Bone marrow (tissue), 2 donors: ENCODE data around the gene COQ7.

Experiments used
- DNase-seq, 2 donors: peaks; one replicate each; lab custom pipeline; 2025; lab: John Stamatoyannopoulos, UW

The COQ7 gene

GRCh38 chr16:19067349-19068236 lies at the start of gene COQ7:
COQ7 (plus strand) TSS chr16:19067614; CDS start chr16:19067665, 51 bp downstream.
- DNase-seq = peak; percentile 97 to 99

- DNase-seq = no peak
Measured at GRCh38 chr16:19020689-19021088, 46.7 kb upstream of the COQ7 start.

GRCh38 chr16:19021747-19022146 lies 45.7 kb upstream of the COQ7 start:
- no peak for DNase-seq

GRCh38 chr16:19027416-19027815 lies 40.0 kb upstream of the COQ7 start:
- DNase-seq = no peak

GRCh38 chr16:19029980-19030379 lies 37.4 kb upstream of the COQ7 start:
- no peak for DNase-seq

- DNase-seq = no peak
Measured at GRCh38 chr16:19031738-19032137, 35.7 kb upstream of the COQ7 start.

GRCh38 chr16:19033761-19034160 lies 33.7 kb upstream of the COQ7 start:
- no peak for DNase-seq

GRCh38 chr16:19040400-19040799 lies 27.0 kb upstream of the COQ7 start:
- DNase-seq = no peak

GRCh38 chr16:19044769-19045168 lies 22.6 kb upstream of the COQ7 start:
- no peak for DNase-seq

GRCh38 chr16:19046062-19046461 lies 21.4 kb upstream of the COQ7 start:
- DNase-seq = no peak

- DNase-seq = no peak
Measured at GRCh38 chr16:19062706-19063105, 4.7 kb upstream of the COQ7 start.

- no peak for DNase-seq
Measured at GRCh38 chr16:19066988-19067348, 446 bp upstream of the COQ7 start.

- DNase-seq = no peak
Measured at GRCh38 chr16:19068237-19068815, 912 bp downstream of the COQ7 start.

- peak; percentile 2 to 11 for DNase-seq
Measured at GRCh38 chr16:19071811-19072777, 4.7 kb downstream of the COQ7 start.

GRCh38 chr16:19073344-19073743 lies 5.9 kb downstream of the COQ7 start:
- no peak for DNase-seq

GRCh38 chr16:19073863-19074262 lies 6.4 kb downstream of the COQ7 start:
- DNase-seq = no peak

GRCh38 chr16:19075511-19075910 lies 8.1 kb downstream of the COQ7 start:
- no peak for DNase-seq

- DNase-seq = no peak
Measured at GRCh38 chr16:19077879-19078278, 10.5 kb downstream of the COQ7 start.

GRCh38 chr16:19083670-19084069 lies 16.3 kb downstream of the COQ7 start:
- DNase-seq = no peak

- DNase-seq = no peak
Measured at GRCh38 chr16:19084139-19084538, 16.7 kb downstream of the COQ7 start.

- DNase-seq = no peak
Measured at GRCh38 chr16:19084879-19085278, 17.5 kb downstream of the COQ7 start.

- DNase-seq = no peak
Measured at GRCh38 chr16:19085679-19086200, 18.3 kb downstream of the COQ7 start.
